ENCODE results near the gene KCNB1.

DNA sequence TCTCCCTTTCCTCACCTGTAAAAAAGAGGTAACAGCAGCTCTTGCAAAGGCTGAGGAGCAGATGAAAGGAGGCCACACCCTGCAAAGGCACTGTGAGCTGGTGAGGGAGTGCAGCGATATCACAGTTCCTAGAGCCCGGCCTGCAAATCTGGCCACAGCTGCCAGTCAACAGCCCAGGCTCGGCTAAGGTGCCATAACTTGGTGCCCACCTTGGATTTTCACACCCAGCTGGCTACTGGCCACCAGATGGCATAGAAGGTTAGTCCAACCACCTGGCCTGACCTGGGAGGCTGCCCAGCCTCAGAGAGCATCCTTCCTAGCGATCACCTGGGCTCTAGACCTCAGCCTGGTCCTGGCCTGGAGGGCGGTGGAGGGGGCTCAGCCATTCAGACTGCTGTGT is 46.8 kb downstream of the KCNB1 start:
- TF ChIP-seq, protein P1, sequence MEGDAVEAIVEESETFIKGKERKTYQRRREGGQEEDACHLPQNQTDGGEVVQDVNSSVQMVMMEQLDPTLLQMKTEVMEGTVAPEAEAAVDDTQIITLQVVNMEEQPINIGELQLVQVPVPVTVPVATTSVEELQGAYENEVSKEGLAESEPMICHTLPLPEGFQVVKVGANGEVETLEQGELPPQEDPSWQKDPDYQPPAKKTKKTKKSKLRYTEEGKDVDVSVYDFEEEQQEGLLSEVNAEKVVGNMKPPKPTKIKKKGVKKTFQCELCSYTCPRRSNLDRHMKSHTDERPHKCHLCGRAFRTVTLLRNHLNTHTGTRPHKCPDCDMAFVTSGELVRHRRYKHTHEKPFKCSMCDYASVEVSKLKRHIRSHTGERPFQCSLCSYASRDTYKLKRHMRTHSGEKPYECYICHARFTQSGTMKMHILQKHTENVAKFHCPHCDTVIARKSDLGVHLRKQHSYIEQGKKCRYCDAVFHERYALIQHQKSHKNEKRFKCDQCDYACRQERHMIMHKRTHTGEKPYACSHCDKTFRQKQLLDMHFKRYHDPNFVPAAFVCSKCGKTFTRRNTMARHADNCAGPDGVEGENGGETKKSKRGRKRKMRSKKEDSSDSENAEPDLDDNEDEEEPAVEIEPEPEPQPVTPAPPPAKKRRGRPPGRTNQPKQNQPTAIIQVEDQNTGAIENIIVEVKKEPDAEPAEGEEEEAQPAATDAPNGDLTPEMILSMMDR (IDR thresholded peaks at IDR 0.05): no peak
- TF ChIP-seq POLR2A (IDR thresholded peaks at IDR 0.05): no peak

Data from transverse colon (tissue), 3 donors.